ENCODE measurements around the gene EMILIN1. TPM values are rescaled to one million over a fixed set of nuclear protein-coding genes. Genes with fewer than 3 reads are reported as not detected.

EMILIN1 gene
- total and polyA plus RNA-seq, 2 experiments from 2014 or later, result 3.2 to 15.4 TPM

- TF ChIP-seq, protein P1, sequence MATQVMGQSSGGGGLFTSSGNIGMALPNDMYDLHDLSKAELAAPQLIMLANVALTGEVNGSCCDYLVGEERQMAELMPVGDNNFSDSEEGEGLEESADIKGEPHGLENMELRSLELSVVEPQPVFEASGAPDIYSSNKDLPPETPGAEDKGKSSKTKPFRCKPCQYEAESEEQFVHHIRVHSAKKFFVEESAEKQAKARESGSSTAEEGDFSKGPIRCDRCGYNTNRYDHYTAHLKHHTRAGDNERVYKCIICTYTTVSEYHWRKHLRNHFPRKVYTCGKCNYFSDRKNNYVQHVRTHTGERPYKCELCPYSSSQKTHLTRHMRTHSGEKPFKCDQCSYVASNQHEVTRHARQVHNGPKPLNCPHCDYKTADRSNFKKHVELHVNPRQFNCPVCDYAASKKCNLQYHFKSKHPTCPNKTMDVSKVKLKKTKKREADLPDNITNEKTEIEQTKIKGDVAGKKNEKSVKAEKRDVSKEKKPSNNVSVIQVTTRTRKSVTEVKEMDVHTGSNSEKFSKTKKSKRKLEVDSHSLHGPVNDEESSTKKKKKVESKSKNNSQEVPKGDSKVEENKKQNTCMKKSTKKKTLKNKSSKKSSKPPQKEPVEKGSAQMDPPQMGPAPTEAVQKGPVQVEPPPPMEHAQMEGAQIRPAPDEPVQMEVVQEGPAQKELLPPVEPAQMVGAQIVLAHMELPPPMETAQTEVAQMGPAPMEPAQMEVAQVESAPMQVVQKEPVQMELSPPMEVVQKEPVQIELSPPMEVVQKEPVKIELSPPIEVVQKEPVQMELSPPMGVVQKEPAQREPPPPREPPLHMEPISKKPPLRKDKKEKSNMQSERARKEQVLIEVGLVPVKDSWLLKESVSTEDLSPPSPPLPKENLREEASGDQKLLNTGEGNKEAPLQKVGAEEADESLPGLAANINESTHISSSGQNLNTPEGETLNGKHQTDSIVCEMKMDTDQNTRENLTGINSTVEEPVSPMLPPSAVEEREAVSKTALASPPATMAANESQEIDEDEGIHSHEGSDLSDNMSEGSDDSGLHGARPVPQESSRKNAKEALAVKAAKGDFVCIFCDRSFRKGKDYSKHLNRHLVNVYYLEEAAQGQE (IDR thresholded peaks at IDR 0.05; ENCODE audit: unreplicated experiment), result no peak
- TF ChIP-seq EZH2 (IDR thresholded peaks at IDR 0.05; ENCODE audit: low read depth, unreplicated experiment) (no peak), ZNF331 (CRISPR knock-in tag; IDR thresholded peaks at IDR 0.05; ENCODE audit: low read depth) (no peak), CREB1 (CRISPR knock-in tag; IDR thresholded peaks at IDR 0.05; ENCODE audit: low read depth) (no peak)
- TF ChIP-seq, protein P2, sequence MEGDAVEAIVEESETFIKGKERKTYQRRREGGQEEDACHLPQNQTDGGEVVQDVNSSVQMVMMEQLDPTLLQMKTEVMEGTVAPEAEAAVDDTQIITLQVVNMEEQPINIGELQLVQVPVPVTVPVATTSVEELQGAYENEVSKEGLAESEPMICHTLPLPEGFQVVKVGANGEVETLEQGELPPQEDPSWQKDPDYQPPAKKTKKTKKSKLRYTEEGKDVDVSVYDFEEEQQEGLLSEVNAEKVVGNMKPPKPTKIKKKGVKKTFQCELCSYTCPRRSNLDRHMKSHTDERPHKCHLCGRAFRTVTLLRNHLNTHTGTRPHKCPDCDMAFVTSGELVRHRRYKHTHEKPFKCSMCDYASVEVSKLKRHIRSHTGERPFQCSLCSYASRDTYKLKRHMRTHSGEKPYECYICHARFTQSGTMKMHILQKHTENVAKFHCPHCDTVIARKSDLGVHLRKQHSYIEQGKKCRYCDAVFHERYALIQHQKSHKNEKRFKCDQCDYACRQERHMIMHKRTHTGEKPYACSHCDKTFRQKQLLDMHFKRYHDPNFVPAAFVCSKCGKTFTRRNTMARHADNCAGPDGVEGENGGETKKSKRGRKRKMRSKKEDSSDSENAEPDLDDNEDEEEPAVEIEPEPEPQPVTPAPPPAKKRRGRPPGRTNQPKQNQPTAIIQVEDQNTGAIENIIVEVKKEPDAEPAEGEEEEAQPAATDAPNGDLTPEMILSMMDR (conservative IDR thresholded peaks at IDR 0.05; ENCODE audit: low read depth in 2 of 2), result no peak
Measured at GRCh38 chr2:27122791-27123190, 44.4 kb downstream of the EMILIN1 start (continued).

GRCh38 chr2:27123302-27124150 lies 45.1 kb downstream of the EMILIN1 start, which contains the start of gene ABHD1:
ABHD1 (plus strand) TSS chr2:27123815; CDS start chr2:27123949, 134 bp downstream.
- DNase-seq (ENCODE audit: low spot score), result peak; percentile 69
- H3K27me3 Mint-ChIP-seq (ENCODE audit: insufficient read depth, low read depth, poor library complexity), result peaks cover 45% of the 10 kb centered on the region

More at GRCh38 chr2:27123302-27124150, 45.1 kb downstream of the EMILIN1 start, which contains the start of gene ABHD1:
- no peaks in the 10 kb centered on the region for H3K36me3 ChIP-seq (ENCODE audit: insufficient read depth)
- TF ChIP-seq, protein P2 (conservative IDR thresholded peaks at IDR 0.05; ENCODE audit: low read depth in 2 of 2), result peak in 1 of 2 experiments; percentile 21; a peak in 1 of 4 replicates
- TF ChIP-seq, protein P3, sequence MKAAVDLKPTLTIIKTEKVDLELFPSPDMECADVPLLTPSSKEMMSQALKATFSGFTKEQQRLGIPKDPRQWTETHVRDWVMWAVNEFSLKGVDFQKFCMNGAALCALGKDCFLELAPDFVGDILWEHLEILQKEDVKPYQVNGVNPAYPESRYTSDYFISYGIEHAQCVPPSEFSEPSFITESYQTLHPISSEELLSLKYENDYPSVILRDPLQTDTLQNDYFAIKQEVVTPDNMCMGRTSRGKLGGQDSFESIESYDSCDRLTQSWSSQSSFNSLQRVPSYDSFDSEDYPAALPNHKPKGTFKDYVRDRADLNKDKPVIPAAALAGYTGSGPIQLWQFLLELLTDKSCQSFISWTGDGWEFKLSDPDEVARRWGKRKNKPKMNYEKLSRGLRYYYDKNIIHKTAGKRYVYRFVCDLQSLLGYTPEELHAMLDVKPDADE (IDR thresholded peaks at IDR 0.05), result no peak
- TF ChIP-seq ZNF331 (CRISPR knock-in tag; IDR thresholded peaks at IDR 0.05; ENCODE audit: low read depth) (no peak), POLR2AphosphoS5 (IDR thresholded peaks at IDR 0.05; ENCODE audit: low read depth) (peak; percentile 84)
- Mint-ChIP-seq H3K36me3 (ENCODE audit: low read depth) (no peaks in the 10 kb centered on the region; the same call in 2 of the 3 replicates), H3K4me3 (peak within 1 kb of the TSS; percentile 85), H3K9me3 (no peaks in the 10 kb centered on the region), H3K4me1 (peaks cover 16% of the 10 kb centered on the region), H3K27ac (no peak within 1 kb of the TSS)
- no peaks in the 10 kb centered on the region for H3K9me2 ChIP-seq (ENCODE audit: insufficient read depth)
- H3K4me2 ChIP-seq, result peak within 1 kb of the TSS; percentile 90
- peaks cover 14% of the 10 kb centered on the region for H3K4me1 ChIP-seq (ENCODE audit: insufficient read depth)
- peak within 1 kb of the TSS; percentile 70 for H3K4me3 ChIP-seq
- H4K20me1 ChIP-seq (replicated peaks; ENCODE audit: insufficient read depth), result no peaks in the 10 kb centered on the region
- peaks cover 3% of the 10 kb centered on the region; the same call in 1 of the 2 replicates for H3F3A ChIP-seq (replicated peaks; ENCODE audit: low read depth)
- no peak within 1 kb of the TSS for H3K27ac ChIP-seq (ENCODE audit: low read depth)
- ATAC-seq, result peak; percentile 90
- H3K79me2 ChIP-seq (replicated peaks; ENCODE audit: insufficient read depth), result no peaks in the 10 kb centered on the region
- H2AFZ ChIP-seq, result peak within 1 kb of the TSS; percentile 98
- peaks cover 56% of the 10 kb centered on the region for H3K27me3 ChIP-seq (ENCODE audit: insufficient read depth)

All from GM23338 (cell line).